NCI-H748 treated with DMSO at 0.1 percent for 48 hours (cell line): ENCODE data around the gene SAMSN1.
"Not testable (repeated sequence)": the region's sequence is repeated elsewhere in the genome, so short reads cannot be mapped to it uniquely, and the experiment has no call there.

Experiments used
- DNase-seq: peaks from one replicate; lab custom pipeline; 2025; lab: John Stamatoyannopoulos, UW

The SAMSN1 gene

DNA sequence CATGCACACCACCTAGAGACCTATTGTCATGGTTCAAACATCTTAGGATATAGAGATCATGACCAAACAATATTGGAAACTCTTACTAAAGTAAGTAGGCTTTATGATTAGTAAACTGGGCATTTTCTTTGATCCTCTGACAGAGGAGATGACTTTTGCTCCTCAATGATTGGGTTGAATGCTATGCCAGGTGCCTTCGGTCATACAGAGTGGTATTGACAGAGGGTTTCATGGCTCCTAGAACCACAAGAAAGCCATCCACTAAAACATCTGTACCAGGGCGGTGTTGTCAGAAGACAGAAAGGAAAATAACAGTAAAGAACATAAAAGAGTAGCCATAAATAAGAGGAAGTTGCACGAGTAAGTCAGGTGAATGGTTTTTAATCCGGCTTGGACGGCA is 20.8 kb upstream of the SAMSN1 start:
- no peak for DNase-seq

DNA sequence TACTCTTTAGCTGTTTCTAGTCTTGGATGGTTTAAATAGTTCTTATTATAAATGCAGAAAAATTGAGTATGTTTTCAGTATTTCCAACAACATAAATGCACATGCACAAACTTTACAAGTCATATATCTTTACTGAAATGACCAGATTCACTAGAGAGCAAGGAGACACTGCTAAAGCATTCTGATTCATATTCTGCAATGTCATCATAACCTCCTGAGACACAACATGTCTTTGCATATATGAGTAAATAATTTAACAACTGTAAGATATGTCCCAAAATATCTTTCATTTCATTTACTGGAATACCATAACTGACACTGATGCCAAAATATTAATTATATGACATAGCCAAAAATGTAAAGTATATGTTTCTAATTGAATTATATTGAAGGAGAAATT is 16.8 kb upstream of the SAMSN1 start:
- DNase-seq = no peak

DNA sequence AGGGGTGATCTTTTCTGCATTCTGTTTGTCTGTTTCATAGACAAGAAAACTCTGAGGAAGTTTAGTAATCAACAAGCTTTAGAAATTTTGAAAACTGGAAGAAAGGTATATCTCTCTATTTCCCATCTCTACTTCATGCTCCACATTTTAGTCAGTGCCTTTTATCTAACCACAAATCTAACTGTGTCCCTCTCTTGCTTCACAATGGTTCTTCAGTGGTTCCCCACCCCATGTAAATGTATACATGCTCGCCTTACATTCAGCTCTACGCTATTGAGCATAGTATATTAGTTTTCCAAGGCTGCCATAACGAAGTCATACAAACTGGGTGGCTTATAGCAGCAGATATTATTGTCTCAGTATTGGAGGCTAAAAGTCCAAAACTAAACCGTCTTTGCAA is 14.4 kb upstream of the SAMSN1 start:
- DNase-seq = no peak

DNA sequence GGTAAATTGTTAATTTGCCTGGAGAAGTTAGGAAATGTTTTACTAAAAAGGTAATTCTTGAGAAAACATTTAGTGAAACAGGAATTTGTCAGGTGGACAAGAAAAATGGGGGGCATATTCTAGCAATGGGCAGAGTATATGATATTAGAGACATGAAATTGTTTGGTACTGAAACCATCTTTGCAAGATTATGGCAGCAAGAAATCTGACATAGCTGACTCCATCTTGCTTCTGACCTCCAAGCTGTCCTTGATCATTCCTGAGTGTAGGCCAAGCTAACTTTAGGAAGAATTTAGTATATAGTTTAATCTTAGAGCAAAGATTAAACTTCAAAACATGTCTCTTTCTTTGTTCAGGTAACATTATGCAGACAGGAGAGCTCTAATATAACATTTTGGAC is 14.0 kb upstream of the SAMSN1 start:
- DNase-seq = no peak

DNA sequence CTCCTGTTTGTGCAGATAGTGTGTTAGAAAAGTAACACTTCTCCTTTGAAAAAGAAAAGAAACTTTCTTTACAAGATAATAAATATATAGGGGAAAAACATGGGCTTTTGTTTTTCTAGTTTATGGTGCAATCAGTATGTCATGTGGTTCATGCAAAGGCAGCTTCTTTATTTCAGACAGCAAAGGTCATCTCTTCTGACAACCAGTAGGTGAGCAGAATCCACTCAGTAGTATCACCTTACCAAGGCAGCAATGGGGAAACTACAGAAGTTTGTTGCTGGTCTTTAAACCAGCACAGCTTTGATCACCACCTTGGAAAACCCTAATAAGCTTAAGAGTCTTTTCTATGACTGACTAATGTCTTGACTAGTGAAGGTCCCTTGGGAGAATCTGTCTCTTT is 13.0 kb upstream of the SAMSN1 start:
- no peak for DNase-seq

DNA sequence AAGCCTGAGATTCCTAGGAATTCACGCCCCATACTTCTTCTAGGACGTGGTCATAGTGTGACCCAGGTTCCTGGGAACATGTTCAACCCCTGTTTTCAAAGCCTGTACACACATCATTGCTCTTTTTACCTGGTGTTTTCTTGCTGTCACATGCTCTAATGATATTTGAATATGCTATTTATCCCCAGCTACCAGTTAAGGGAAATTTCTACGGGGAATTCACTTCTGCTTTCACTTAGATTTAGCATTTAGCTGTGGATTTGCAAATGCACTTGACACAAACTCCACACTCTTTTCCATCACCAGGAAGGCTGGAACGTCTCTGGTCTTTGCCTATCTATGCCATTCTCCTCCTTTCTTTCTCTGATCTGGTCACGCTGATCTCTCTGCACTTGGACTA is 11.3 kb upstream of the SAMSN1 start:
- DNase-seq = no peak

DNA sequence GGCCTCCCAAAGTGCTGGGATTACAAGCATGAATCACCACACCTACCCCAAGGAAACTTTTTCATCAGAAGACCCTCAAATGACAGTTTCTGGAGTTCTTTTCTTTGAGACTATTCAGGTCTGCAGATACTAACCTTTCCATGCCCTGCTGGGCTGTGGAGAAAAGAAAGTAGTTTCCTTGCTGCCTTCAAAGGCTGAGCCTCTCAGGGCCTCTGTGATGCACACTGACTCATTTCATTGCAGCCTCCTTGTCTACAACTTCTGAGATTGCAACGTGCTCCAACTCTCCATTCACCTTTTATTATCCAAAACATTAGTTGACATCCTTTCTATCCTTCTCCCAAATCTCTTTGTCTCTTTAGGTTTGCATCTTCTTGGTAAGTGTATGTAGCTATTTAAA is 8.8 kb upstream of the SAMSN1 start:
- no peak for DNase-seq

DNA sequence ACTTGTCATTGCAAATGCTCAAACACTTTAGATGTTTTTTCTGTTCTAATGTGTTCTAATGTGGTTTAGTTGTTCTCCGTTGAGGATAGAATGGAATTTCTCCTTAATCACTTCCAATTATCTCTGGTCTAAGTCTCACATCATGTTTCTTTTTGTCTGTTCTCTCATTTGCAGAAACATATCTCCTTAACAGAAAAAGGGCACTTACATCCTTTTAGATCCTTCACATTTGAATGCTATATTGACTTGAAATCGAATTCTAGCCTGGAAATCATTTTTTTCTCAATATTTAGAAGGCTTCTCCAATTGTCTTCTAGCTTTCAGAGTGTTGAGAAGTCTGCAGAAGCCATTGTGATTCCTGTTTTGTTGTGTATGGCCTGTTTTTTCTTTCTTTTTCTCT is 7.3 kb upstream of the SAMSN1 start:
- DNase-seq = no peak

DNA sequence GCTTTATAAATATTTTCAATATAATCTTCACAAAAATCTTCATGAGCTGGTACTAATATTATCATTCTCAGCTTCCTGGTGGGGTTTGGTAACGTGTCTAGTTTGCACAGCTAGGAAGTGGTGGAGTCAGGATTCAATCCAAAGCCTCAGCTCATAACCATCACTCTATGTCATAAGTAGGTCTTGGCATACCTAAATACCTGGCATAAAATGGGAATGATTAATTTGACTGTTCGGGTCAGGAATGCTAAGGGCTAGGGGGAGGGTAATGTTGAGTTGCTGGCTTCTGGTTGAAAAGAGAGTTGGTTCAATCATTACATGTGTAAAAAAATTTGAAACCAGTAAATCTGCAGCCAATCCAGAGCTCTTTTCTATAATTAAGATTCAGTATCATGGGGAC is 5.6 kb upstream of the SAMSN1 start:
- no peak for DNase-seq

DNA sequence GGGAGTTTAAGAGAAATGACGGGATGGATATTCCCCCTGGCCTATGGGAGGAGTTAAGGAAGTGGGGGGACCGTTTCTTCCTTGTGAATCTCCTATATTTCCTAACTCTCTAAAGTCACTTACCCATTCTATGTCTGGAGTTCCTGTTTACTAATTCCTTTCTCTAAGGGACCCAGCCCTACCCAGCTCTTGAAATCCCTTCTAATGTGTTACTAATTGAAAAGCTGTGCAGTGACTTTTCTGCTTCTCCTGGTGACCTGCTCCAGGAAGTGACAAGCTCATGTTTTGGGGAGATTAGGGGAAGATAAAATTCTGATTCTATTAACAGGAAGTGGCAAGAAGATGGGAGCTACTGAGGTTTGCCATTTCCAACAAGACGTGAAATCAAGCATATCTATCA is 4.0 kb upstream of the SAMSN1 start:
- no peak for DNase-seq

DNA sequence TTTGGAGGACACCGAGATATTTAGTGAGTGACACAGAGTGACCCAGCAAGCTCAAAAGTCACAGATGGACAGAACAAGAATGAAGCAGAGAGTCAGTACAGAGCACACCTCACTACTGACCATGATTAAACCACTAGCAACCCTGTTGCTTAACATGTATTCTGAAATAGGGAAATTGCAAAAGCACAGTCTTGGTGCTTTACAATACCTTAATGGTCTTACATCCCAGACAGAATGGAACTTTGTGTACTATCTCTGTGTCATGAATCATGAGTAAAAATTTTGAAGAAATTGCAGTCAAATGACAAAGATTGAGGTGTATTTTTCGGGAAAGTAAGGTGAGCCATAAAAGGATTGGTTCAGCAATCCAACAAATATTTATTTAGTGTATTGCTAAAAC is 2.7 kb upstream of the SAMSN1 start:
- DNase-seq = no peak

DNA sequence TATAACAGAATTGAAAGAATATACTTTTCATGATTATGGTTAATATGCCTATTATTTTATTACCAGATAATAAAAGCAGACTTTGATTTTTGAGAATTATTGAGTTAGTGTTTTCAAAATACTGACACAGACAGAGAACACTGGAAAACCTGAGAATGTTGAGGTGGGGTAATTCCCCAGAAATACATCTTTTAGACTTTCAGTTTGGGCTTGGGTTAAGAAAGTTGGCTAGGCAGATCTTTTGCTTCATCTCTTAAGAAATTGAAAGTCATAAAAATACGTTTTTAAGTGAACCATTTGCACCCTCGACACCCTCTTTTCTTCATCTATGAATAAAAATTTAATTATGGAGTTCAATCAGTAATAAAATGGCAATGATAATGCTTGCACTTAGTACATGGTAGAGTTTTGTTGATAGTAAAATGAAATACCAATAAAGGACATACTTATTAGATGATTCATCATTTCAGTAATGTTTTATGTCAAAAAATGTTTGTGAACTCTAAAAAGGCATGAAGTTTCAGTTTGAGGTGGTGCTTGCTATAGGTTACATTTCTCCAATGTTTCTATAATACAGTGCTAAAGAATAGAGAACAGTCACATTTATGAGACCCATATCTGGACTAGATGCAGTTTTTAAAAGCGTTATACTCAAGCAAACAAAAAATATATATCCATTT is 1.9 kb upstream of the SAMSN1 start:
- DNase-seq = no peak

DNA sequence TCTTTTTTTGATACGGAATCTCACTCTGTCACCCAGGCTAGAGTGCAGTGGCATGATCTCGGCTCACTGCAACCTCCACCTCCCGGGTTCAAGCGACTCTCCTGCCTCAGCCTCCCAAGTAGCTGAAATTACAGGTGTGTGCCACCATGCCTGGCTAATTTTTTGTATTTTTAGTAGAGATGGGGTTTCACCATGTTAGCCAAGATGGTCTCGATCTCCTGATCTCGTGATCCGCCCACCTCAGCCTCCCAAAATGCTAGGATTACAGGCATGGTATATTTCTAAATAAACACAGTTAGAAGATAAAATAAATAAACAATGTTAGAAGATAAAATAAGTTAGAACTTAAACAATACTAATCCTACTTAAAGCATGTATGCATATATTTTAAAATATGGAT is 604 bp upstream of the SAMSN1 start:
- not testable (repeated sequence) for DNase-seq

DNA sequence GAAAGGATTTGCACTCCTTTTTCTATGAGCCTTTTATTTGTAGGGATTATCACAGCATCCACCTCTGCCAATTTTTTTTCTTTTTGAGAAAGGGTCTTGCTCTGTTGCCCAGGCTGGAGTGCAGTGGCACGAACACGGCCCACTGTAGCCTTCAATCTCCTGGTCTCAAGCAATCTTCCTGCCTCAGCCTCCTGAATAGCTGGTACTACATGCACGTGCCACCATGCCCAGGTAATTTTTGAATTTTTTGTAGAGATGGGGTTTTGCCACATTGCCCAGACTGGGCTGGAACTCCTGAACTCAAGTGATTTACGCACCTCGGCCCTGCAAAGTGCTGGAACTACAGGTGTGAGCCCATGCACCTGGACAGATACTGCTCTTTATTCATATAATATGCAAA is 2.1 kb downstream of the SAMSN1 start:
- no peak for DNase-seq

DNA sequence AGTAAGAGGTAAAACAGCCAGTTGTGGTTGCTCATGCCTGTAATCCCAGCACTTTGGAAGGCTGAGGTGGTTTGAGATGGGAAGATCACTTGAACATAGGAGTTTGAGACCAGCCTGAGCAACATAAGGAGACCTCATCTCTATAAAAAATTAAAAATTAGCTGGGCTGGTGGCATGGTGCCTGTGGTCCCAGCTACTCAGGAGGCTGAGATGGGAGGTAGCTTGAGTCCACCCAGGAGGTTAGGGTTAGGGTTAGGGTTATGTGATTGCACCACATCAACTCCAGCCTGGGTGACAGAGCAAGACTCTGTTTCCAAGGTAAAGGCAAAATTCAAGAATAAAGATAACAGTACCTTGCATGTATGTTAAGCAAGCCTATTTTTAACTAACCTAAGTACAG is 3.5 kb downstream of the SAMSN1 start:
- no peak for DNase-seq

DNA sequence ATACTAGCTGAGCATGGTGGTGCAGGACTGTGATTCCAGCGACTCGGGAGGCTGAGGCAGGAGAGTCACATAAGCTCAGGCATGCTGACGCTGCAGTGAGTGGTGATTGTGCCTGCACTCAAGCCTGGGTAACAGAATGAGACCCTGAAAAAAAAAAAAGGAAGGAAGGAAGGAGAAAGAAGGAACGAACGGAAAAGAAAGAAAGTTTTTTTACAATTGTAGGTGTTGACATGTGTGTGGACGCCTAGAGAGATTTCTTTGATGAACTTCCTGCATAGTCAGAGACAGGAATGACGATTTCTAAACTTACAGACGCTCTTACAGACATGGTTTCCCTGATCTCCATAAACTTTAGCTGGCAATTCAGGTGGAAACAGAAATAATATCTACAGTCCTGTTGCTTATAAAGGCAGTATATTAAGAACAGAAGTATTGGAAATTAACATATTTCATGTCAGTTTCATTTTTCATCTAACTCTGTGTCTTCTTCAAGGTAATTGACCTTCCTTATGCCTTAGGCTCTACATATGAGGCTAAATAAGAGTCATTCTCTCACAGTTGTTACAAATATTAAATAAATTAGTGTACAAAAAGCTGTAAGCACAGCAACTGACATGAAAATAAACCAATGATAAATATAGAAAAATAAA is 4.1 kb downstream of the SAMSN1 start:
- DNase-seq = no peak

DNA sequence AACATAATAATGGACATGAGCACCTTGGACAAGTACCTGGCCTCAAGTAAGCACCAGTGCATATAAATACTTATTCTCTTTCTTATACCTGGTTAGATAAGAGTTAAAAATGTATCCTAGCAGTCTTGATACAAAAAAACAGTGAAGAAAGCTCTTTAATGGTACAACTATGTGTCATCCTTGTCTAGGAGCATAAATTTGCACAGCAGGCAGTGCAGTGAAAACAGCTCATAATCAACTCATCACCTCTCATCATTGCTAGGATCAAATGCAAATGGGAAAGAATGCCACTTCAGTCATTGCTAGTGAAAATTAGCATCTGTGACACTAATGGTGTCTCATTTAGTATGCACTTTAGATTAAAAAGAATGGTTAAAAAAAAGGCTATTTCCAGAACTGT is 7.6 kb downstream of the SAMSN1 start:
- no peak for DNase-seq

DNA sequence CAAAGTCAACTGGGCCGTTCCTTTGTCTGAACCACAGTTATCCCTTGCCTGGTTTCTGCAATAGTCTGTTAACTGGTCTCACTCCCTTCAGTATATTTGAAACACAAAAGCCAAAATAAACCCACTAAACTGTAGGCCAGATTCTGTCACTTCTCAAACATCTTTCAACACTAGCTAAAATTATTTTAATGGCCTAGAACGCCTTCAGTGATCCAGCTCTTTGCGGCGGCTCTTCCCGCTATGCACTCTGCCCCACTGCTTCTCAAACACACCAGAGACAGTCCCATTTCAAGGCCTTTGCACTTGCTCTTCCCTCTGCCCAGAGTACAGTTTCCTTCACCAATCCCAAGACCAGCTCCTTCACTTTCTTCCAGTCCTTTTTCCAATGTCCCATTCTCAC is 9.2 kb downstream of the SAMSN1 start:
- no peak for DNase-seq

DNA sequence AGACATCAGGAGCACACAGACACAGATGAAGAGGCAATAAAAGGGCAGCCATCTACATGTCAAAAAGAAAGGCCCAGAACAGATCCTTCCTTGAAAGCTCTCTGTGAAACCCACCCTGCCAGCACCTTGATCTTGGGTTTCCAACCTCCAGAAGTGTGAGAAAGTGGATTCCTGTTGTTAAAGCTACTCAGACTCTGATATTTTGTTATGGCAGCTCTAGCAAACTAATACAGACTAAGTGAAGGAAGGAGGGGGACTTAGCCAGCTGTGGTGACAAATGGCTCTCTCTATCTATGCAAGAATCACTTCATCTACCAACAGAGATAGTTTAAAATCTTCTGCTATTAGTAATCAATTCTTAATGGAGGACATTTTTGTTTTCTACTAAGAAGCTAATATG is 10.4 kb downstream of the SAMSN1 start:
- DNase-seq = no peak

DNA sequence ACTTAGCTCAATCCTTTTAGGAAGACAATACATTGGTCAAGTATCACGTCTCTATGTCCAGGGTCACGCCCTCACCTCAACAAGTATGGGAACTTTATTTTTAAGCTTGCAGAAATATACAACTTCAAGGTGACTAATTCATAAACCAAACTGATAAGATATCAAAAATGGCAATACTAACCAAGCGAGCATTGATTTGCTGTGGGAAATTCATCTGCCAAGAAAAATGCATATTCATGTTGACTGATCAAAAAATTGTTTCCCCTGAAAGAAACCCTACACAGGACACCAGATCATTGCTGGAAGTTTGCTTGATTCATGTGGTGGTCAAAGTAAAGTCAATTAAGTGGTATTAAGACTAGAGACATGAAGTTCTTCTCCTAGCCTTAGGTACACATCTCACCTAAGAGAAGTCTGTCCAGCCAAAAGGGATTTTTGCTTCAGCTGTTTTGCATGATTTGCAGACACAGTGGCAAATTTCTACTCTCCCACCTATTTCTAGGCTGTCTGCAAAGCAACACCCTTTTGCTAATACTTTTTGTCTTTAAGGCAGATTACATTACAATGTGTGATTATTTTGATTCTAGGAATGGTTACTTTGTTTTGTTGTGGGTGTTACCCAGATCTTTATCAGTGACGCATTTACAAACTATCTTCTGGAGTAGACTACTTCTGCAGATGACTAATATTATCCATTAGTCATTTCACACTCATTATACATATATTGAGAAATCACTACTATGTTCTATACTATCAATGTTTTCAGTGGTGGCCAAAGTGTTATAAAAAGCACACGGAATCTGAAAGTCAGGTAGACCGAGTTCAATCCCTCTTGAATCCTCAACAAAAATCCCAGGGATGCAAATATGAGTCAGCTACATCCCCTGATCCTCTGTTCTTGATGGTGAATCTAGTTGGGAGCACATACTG is 12.4 kb downstream of the SAMSN1 start:
- no peak for DNase-seq

DNA sequence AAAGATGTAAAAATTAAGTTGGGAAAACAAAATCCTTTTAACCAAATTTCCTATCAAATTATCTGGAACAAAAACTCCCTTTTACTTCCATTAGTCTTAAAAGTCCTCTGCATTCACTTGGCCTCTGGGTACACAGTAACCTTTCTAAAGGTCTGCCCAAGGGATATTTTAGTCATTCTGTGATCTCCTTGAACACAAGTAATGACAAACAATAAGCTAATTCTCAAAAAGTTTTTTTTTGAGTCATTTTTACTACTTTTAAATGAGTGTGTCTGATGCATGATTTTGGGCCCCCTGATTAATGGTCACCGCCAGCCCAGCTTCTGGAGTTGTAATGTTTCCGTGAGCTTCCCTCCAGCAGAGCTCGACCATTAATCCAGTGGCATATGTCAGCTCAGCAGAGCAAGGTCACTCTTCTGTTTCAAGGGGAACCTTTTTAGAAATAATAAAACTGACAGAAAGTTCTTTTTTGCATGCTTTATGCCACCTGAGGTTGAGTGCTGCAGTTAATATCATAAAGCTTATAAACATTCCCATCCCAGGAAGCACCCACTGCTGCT is 14.3 kb downstream of the SAMSN1 start:
- DNase-seq = no peak

DNA sequence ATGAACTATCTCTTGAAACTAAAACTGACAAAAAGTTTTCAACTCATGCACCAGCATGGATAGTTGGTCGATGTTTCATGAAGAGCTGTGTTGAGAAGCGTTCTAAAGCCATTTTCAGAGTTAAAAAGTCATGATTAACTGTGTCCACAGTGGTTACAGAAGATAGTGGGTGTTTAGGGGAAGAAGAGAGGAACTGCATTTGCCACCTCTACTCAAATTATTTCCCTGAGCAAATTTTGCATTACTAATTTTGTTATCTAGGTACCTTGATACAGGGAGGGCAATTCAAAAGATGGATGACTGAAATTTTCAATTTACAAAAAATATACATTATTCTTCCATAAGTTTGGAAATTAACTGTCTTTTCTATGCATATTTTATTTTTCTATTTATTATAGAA is 15.5 kb downstream of the SAMSN1 start:
- DNase-seq = no peak

DNA sequence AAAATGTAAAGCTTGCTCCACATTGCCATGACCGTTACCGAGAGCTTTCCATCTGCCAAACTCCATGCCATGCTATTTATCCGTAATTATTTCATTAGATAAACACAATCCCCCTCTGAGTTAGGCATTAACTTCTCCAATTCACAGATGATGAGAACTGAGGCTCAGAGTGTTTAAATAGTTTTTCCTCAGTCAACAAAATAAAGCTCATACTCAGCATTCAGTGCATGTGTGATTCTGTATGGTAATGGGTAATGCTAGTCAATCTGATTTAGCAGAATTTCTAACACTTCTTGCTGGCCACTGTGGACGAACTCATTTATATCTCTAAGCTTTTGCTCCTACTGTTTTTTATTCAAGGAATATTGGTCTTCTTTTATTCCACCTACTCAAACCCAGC is 17.3 kb downstream of the SAMSN1 start:
- DNase-seq = no peak
